ENCODE data around the gene INTS12. TPM values are rescaled to one million over a fixed set of nuclear protein-coding genes. Genes with fewer than 3 reads are reported as not detected.

The INTS12 gene, protein sequence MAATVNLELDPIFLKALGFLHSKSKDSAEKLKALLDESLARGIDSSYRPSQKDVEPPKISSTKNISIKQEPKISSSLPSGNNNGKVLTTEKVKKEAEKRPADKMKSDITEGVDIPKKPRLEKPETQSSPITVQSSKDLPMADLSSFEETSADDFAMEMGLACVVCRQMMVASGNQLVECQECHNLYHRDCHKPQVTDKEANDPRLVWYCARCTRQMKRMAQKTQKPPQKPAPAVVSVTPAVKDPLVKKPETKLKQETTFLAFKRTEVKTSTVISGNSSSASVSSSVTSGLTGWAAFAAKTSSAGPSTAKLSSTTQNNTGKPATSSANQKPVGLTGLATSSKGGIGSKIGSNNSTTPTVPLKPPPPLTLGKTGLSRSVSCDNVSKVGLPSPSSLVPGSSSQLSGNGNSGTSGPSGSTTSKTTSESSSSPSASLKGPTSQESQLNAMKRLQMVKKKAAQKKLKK
- 6.1 and 13.3 TPM in 2 replicates for total RNA-seq (ENCODE audit: low replicate concordance)

DNA sequence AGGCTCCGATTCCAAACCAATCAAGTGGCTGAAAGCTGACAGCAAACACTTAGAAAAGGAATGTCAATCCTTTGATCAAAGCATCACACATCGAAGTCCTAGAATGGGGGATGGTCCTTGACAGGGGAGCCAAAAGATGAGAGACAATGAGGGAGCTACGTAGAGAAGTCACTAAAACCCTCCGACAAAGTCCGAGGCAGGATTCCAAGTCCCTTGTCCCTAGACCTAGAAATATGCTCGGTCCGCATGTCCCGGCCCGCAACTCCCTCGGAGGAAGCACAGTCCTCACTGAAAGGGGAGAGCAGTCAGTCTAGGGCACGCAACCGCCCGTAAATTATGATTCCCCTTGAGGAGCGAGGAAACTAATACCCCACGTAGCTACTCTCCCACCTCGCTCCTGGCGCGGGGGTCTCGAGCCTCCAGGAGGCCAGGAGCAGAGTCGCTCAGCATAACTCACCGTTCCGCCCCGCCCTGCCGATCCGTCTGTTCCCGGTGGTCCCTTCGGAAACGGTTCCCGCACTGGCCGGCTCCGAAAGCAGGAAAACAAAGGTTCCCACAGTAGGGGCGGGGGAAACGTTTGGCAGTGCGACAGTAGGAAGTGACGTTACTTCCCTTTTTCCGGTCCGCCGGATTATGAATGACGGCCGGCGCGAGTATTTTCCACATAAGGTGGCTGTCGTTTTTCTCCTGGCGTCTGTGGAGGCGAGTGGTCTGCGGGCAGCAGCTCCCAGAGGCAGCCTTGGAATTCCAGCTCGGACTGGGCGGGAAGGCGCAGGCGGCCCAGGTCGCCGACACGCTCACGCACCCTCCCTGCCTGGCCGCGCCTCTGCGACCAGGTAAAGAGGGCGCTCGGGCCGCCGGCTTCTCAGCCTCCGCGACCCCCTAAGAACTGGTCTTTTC, at the start of gene INTS12, which contains the start of gene GSTCD:
INTS12 (minus strand) TSS at position 509 of the 900 bp plus-strand sequence. CDS start 8,684 bp downstream, outside the sequence.
GSTCD (plus strand) TSS at position 604 of the 900 bp plus-strand sequence. CDS start 8,830 bp downstream, outside the sequence.

Other genes starting within 250 kb of the INTS12 start
- gene PPA2, start 234.6 kb downstream of the INTS12 start, total RNA-seq (ENCODE audit: low replicate concordance): 49.8 and 63.3 TPM in 2 replicates
- not detected in 2 replicates for gene ARHGEF38, start 156.1 kb downstream of the INTS12 start, total RNA-seq (ENCODE audit: low replicate concordance)
- 4.9 and 7.7 TPM in 2 replicates for gene GSTCD, start 95 bp upstream of the INTS12 start, total RNA-seq (ENCODE audit: low replicate concordance)
- 1.1 TPM in 1 of 2 replicates, not detected in the other for gene NPNT, start 186.8 kb upstream of the INTS12 start, total RNA-seq (ENCODE audit: low replicate concordance)